ENCODE data around the gene CDC42SE2.
"Not testable (repeated sequence)": the region's sequence is repeated elsewhere in the genome, so short reads cannot be mapped to it uniquely, and the experiment has no call there.

CDC42SE2 gene

DNA sequence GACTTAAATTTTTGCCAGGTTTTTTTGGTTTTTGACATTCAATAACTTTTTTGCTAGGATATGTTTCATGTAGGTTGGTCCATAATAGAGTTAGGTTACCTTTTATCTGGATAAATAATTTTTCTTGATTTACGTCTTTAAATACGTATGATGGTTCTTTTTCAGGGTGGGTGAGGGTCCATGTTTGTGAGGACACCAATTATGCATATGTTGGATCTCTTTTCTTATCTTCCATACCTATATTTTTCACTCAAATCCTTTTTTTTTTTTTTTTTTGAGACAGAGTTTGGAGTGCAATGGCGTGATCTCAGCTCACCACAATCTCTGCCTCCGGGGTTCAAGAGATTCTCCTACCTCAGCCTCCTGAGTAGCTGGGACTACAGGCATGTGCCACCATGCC lies 17.3 kb upstream of the CDC42SE2 start:
- no peak for DNase-seq (ENCODE audit: extremely low spot score, insufficient read length, low read depth)
- FAIRE-seq: no peak

DNA sequence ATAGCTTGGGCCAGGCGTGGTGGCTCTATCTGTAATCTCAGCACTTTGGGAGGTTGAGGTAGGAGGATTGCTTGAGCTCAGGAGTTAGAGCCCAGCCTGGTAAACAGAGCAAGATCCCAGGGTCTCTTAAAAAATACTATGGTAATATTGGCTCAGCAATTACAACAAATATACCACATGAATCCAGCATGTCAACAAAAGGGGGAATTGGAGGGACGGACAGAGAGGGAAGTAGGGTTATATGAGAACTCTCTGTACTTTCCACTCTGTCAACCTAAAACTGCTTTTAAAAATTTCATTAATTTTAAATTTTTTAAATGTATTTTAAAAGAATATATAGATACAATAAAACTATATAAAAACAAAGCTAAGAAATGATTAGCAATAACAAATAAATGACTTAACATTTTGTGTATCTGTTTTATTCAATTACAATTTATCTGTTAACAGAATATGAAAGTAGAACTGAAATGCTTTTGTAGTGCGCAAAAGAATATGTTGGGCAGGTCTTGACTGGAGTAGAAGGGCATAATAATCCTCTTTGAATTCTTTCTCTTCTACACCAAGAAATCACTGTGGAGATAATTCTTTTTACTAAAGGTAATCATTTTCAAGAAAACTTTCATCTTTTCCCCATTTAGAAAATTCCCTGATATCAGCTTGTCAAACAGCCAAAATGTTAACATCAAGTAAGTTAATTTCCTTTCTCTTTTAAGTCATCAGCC lies 12.9 kb upstream of the CDC42SE2 start:
- DNase-seq (ENCODE audit: extremely low spot score, insufficient read length, low read depth) (no peak), FAIRE-seq (no peak)

DNA sequence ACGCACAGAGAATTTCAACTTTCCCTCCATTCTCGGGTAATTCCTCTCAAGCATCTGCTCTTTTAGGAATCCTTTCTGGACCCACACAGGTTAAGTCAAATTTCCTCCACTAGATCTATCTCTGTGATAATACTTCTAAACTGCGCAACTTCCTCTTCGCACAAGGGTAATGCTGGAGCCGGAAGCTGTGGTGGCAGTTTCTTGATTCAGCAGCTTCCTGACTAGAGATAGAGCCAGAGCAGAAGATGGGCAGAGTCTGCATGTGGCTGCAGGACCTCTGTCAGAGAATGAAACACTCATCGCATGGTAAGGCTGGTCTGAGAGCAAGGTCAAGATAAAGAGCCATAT lies 11.1 kb upstream of the CDC42SE2 start:
- FAIRE-seq (peak; percentile 99), DNase-seq (ENCODE audit: extremely low spot score, insufficient read length, low read depth) (peak; percentile 38)

DNA sequence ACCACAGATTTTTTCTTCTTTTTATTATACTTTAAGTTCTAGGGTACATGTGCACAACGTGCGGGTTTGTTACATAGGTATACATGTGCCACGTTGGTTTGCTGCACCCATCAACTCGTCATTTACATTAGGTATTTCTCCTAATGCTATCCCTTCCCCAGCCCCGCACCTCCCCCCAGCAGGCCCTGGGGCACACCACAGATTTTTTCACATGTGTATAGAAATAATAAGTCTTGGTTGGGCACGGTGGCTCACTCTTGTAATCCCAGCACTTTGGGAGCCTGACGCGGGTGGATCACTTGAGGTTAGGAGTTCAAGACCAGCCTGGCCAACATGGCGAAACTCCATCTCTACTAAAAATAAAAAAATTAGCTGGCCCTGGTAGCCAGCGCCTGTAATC lies 9.8 kb upstream of the CDC42SE2 start:
- DNase-seq (ENCODE audit: extremely low spot score, insufficient read length, low read depth); FAIRE-seq: not testable (repeated sequence)

DNA sequence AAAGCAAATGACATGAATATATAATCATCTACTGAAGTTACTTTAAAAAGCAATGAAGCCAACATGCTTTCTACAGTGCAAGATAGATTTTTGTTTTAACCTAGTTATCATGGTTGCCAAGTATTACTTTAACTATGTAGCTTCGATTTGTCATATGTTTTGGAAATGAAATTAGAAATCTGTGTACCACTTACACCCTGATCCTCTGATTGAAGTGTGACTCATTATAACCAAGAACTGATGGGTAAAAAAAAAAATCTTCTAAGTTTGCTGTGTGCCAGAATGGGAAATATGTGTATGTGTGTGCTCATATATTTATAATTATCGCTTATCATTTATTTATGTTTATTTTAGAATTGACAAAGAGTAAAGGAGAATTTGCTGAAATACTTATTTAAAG lies 9.1 kb upstream of the CDC42SE2 start:
- DNase-seq (ENCODE audit: extremely low spot score, insufficient read length, low read depth) (no peak), FAIRE-seq (no peak)

DNA sequence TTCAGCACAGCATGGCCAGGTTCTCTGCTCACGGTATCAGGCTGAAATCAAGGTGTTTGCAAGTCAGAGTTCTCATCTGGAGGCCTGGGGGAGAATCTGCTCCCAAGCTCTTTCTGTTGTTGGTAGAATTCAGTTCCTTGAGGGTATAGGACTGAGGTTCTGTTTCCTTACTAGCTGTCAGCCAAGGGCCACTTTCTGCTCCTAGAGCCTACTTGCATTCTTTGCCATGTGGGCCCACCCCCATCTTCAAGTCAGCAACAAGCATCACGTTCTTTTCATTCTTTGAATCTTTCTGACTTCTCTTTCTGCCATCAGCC lies 7.4 kb upstream of the CDC42SE2 start:
- DNase-seq (ENCODE audit: extremely low spot score, insufficient read length, low read depth): no peak
- no peak for FAIRE-seq

DNA sequence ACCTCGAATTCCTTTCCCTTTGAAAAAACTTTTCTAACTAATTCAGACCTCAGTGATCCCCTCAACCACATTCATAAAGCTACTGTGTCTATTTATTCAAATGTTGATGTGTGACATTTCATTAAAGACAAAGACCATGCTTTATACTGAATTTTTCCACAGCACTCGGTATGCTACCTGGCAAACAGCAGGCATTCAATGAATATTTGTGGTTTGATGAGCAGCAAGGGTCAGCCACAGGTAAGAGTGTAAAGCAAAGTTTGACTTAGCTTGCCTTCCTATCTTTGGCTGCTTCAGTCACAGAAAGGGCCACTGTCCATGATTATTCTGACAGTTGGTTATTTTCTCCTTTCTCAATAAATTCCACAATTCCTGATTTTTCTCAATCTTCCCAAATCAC lies 5.1 kb upstream of the CDC42SE2 start:
- no peak for DNase-seq (ENCODE audit: extremely low spot score, insufficient read length, low read depth)
- no peak for FAIRE-seq

DNA sequence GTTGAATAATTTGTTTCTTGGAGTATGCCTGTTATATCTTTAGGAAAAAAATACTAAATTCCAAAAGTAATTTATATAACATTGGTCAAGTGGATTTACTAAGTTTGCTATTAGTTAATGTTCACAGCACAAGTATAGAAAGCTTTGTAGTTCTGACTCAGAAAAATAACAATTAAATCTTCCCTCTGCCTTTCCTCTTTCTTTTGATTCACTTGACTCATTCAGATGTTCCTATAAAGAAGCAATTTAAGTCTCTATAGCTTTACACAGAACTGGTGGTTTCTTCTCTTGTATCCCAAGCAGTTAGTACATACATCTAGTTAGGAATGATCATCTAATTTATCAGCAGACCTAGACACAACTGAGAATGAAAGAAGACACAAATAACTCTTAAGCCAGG lies 4.5 kb upstream of the CDC42SE2 start:
- no peak for DNase-seq (ENCODE audit: extremely low spot score, insufficient read length, low read depth)
- FAIRE-seq: no peak

DNA sequence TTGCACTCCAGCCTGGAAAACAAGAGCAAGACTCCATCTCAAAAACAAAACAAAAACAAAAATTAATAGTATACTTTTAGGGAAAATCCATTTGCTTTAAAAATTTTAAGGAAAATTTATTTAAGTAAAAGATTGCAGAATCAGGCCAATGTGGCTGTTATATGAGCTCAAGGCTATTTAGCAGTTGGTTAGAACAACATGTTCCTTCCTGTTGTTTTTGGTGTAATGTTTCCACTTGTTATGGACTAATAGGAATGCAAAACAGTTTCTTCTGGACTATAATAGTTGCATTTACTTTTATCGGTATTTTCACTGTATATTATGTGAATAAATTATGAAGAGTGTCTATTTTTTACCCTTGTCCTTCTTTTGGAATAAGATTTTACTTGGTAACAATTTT lies 3.0 kb upstream of the CDC42SE2 start:
- no peak for FAIRE-seq
- no peak for DNase-seq (ENCODE audit: extremely low spot score, insufficient read length, low read depth)

DNA sequence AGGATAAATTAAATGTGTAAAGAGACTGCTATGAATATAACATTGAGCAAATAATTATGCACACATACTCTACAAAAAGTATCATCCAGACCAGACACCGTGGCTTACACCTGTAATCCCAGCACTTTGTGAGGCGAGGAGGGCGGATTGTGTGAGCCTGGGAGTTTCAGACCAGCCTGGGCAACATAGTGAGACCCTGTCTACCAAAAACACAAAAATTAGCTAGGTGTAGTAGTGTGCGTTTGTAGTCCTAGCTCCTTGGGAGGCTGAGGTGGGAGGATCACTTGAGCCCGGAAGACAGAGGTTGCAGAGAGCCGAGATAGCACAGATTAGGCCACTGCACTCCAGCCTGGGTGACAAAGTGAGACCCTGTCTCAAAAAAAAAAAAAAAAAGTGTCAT lies 2.4 kb upstream of the CDC42SE2 start:
- no peak for FAIRE-seq
- DNase-seq (ENCODE audit: extremely low spot score, insufficient read length, low read depth): no peak

DNA sequence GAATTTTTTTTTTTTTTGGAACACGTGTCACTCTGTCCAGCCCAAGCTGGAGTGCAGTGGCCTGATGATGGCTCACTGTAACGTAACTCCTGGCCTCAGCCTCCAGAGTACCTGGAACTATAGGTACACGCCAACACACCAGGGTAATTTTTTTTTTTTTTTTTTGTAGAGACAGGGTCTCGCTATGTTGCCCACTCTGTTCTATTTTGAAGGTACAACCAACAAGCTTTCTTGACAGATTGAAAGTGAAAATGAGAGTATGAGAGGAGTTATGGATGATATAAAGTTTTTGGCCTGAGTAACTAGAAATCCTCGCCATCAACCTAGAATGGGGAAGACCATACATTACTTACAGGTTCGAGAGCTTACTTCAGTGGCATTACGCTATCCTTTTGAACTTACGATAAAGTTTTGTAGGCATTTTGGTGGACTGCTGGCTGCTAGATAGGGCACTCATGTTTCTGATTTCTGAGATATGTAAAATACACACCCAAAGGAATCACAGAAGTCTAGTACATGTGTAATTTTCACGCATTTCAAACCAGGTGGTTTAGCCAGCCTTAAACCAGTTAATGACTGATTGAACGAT lies 806 bp upstream of the CDC42SE2 start:
- FAIRE-seq (peak; percentile 60), DNase-seq (ENCODE audit: extremely low spot score, insufficient read length, low read depth) (no peak)

DNA sequence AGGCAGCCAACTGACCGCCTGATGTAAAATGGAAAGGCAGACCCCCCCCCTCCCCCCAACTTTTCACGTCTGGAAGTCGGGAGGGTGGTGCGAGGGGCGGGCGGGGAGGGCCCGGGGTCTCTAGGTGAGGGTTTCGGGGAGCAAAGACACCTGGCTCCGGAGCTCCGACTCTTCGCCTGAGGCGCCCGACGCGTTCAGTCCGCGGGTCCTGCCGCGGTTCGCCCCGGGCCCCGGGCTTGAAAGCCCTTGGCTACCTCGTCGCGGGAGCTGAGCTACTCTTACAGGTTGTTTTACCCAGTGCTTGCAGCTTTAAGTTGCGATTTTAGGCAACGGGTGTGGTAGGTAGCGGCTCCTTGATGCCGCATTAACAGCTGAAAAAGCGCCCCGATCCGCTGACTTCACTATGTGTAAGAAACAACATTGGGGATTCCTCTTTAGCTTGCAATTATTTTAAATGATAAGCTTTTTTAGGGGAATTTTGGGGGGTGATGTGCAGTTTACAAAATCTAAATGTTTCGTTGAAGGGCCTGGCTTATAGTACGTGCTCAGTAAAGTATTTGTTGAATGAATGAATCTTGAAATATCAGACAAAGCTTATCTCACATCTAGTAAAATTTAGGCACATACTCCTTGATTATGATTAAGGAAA lies 722 bp downstream of the CDC42SE2 start:
- peak; percentile 38 for FAIRE-seq
- no peak for DNase-seq (ENCODE audit: extremely low spot score, insufficient read length, low read depth)

DNA sequence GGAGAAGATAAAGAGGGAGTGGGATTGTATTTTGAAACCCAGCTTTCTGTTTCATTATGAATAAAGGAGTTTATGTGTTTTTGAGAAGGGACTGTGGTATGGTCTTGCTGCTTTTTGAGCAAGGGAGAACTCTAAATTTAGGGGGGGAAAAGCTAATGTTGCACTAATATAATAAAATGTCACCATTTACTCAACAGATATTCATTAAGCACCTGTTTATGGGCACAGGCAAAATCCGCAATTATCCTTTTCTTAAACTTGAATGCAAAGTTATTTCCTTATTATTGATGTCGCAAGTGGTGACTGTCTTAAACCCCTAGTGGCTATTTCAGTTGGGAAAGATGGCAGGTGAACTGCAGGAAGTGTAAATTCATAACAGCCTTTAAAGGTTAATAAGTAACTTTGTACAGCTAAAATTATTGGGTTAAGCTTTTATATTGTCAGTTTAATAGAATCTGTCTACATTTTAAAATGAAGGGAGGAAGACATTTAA lies 1.5 kb downstream of the CDC42SE2 start:
- FAIRE-seq: peak; percentile 82

DNA sequence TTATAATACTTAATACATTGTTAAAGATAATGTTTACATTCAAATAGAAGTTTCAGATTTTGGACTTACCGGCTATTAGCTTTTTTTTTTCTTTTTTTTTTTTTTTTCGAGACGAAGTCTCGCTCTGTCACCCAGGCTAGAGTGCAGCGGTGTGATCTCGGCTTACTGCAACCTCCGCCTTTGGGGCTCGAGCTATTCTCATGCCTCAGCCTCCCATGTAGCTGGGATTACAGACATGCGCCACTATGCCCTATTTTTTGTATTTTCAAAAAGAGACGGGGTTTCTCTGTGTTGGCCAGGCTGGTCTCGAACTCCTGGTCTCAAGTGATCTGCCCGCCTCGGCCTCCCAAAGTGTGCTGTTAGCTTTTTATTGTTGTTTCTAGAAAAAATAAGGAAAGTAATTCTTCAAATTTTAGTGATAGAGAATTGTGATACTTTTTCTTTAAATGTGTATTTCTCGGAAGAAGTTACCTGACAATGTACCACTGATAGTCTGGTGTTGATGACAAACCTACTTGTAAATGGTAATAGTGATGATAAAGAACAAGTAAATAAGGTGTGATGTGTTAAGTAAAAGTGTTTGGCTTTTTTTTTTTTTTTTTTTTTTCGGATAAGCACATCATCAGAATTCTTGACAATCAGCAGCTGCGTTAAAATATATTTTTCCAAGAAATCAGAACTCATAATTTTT lies 2.7 kb downstream of the CDC42SE2 start:
- FAIRE-seq (peak; percentile 59), DNase-seq (ENCODE audit: extremely low spot score, insufficient read length, low read depth) (no peak)

More for the DNA sequence above, 1.5 kb downstream of the CDC42SE2 start:
- no peak for DNase-seq (ENCODE audit: extremely low spot score, insufficient read length, low read depth)

DNA sequence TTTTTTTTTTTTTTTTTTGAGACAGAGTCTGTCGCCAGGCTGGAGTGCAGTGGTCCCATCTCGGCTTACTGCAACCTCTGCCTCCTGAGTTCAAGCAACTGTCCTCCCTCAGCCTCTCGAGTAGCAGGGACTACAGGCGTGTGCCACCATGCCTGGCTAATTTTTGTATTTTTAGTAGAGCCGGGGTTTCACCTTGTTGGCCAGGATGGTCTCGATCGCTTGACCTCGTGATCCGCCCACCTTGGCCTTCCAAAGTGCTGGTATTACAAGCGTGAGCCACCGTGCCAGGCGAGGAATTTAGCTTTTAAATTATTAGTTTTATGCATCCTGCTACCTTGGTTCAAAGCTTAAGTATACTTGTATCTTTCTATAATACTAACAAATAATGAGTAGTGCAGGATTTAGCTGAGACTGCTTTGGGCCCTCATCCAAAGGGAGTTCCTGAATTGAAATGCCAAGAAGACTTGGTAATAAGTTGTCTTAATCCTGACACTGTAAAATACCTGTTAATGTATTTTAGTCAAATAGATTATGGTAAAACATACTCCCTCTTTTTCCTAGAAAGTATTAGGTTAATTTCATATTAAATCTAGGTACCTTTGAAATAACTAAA lies 5.0 kb downstream of the CDC42SE2 start:
- no peak for DNase-seq (ENCODE audit: extremely low spot score, insufficient read length, low read depth)
- no peak for FAIRE-seq

DNA sequence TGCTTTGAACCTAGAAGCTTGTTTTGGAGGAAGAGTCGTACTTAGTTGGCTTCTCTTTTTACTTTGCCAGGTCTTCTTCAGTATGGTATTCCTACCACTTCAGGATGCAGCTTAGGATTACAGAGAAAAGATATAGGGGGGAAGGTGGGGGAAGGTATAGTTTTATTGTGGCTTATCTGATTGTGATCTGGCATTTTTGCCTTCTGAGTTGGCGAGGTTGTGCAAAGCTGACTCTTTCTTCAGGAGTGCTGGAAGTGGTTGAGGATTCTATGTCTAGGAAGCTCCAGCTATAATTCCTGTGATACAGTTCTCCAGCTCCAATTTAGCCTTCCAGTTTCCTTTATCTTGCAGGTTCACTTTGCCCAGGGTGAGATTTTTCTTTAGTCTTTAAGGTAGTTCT lies 7.0 kb downstream of the CDC42SE2 start:
- FAIRE-seq: no peak
- no peak for DNase-seq (ENCODE audit: extremely low spot score, insufficient read length, low read depth)

DNA sequence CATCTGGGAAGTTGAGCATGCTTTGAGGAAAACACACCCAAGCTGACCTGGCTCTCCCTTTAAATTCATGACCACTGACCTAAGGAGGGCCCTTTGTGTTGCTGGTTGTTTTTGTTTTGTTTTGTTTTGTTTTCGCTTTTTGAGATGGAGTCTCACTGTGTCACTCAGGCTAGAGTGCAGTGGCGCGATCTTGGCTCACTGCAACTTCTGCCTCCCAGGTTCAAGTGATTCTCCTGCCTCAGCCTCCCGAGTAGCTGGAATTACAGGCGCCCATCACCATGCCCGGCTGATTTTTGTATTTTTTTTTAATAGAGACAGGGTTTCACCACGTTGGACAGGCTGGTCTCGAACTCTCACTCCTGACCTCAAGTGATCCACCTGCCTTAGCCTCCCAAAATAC lies 8.0 kb downstream of the CDC42SE2 start:
- not testable (repeated sequence) for DNase-seq (ENCODE audit: extremely low spot score, insufficient read length, low read depth); FAIRE-seq

DNA sequence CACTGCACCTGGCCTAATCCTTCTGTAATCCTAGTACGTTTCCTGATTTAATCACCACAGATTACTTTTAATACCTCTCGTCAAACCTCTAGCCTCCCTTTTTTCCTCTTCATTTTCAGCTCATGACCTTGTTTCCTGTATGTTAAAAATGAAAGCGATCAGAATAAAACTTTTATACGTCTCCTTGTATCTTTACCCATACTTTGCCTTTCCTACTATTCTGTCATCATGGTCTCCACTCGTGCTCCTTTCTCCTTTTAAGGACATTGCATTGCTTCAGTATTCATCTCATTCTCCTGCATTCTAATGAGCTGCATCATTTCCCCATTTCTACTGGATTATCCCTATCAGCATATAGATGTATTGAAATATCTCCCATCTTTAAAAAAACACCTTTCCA lies 8.5 kb downstream of the CDC42SE2 start:
- FAIRE-seq (peak; percentile 24), DNase-seq (ENCODE audit: extremely low spot score, insufficient read length, low read depth) (no peak)

DNA sequence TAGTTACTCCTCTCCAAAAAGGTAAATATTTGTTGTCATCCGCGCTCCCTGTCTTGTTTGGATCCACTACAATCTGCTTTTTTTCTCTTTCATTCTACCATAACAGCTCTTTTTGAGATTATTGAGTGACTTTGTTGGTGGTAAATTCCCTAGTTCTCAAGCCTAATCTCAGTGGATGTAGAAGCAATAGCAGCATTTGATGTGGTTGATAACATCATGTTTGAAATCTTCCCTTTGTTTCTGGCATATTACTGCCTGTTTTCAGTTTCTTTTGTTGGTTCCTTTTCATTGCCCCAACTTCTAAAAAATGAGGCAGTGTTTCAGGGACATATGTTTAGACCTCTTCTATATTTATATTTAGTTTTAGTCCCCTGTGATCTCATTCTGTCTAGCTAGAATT lies 8.9 kb downstream of the CDC42SE2 start:
- DNase-seq (ENCODE audit: extremely low spot score, insufficient read length, low read depth) (no peak), FAIRE-seq (no peak)

DNA sequence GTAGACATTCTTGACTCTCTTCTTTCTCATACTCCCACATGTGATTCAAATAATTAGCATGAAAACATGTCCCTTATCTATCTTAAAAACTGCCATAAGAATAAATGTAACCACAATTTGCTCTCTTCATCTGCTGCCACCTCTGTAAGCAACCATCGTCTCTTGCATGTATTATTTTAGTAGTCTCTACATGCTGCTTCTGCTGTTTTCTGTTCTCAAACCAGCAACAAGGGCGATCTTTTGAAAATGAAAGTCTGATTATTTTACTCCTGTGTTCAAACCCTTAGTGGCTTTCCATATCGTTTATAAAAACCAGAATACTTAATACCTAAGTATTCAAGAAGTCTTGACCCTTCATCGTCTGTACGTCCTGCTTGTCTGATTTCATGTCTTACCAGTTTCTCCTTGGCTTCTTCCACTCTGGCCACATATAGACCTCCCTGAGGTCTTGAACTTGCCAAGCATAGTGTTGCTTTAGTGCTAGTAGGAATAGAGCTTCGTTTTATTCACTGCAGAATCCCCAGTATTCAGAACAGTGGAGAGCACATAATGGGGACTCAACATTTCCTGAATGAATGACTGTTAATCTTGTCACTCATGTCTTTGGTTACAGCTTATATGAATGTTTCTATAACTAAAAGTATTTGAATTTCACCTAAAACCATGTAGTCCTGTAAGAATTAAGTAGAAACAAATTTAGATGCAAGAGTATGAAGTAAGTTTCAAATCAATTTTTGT lies 10.6 kb downstream of the CDC42SE2 start:
- DNase-seq (ENCODE audit: extremely low spot score, insufficient read length, low read depth) (no peak), FAIRE-seq (peak; percentile 71)
